Thyroid gland (tissue), 4 donors: Measurements from ENCODE around the gene ATP1A2. TPM values are rescaled to one million over a fixed set of nuclear protein-coding genes. Genes with fewer than 3 reads are reported as not detected.
A peak's percentile ranks its signal among the peaks of the same experiment; 100 is the strongest.
"Not testable (repeated sequence)": the region's sequence is repeated elsewhere in the genome, so short reads cannot be mapped to it uniquely, and the experiment has no call there.

Experiments
- DNase-seq, 2 donors: peaks; one replicate each; pipeline ENCODE4 v3.0.0-alpha.2; 2019
- H3K27ac ChIP-seq, 3 donors: fragments of 200-600 bp; sonication (generic); 1 replicate in 2 of 3; 2 replicates in 1 of 3; pipeline ENCODE4 v1.5.1; 2016 to 2019; ENCODE audit warnings: mild to moderate bottlenecking in 1 of 3, moderate library complexity in 1 of 3
- H3K27me3 ChIP-seq: fragments of 200-600 bp; sonication (generic); one replicate; pipeline ENCODE4 v1.5.1; 2019
- H3K36me3 ChIP-seq, 2 donors: fragments of 200-600 bp; sonication (generic); one replicate each; pipeline ENCODE4 v1.5.1; 2016 to 2019
- H3K4me1 ChIP-seq, 2 donors: fragments of 200-600 bp; sonication (generic); one replicate each; pipeline ENCODE4 v1.5.1; 2017 to 2019
- H3K4me3 ChIP-seq, 3 donors: fragments of 200-600 bp; sonication (generic); replicated peaks in 1 of 3; 1 replicate in 2 of 3; 2 replicates in 1 of 3; pipeline ENCODE4 v1.5.1; 2016; ENCODE audit warnings: mild to moderate bottlenecking in 1 of 3
- H3K9me3 ChIP-seq: fragments of 200-600 bp; sonication (generic); one replicate; pipeline ENCODE4 v1.5.1; 2017
- POLR2A ChIP-seq, 2 donors: fragments of 450-650 bp; IDR thresholded peaks; one replicate each; pipeline ENCODE4 v1.6.1; 2017; ENCODE audit warnings: antibody characterized with exemption in 2 of 2, mild to moderate bottlenecking in 2 of 2, moderate library complexity in 1 of 2
- WGBS, 2 donors: methylation state at CpG; one replicate each; pipeline ENCODE4 v1.1.5; 2017; 5-methylcytosine and 5-hydroxymethylcytosine counted together
- intact Hi-C: fragments of 100-400 bp; cut with DNase I; formaldehyde crosslinking; loops from one replicate; pipeline ENCODE4 v1.15.1; 2023
- total RNA-seq, 4 donors: library from RNA; depleted of rRNA; stranded (reverse); fragments of >200 nt; gene quantifications; one replicate each; pipeline ENCODE4 v1.2.3, GENCODE V29; 2016
- TF ChIP-seq, protein P1 (sequence below), 6 experiments: fragments of 200-600 bp in 3 of 6; fragments of 450-650 bp in 3 of 6; sonication (generic) in 3 of 6; IDR thresholded peaks; one replicate each; pipeline ENCODE4 v1.5.1; 2016 to 2019; ENCODE audit warnings: antibody characterized with exemption in 6 of 6, mild to moderate bottlenecking in 2 of 6, inconsistent platforms in 1 of 6, moderate library complexity in 1 of 6

ATP1A2 gene
- total RNA-seq, 4 donors from 2014 or later = 1.1 to 4.2 (median 2.6) TPM

DNA sequence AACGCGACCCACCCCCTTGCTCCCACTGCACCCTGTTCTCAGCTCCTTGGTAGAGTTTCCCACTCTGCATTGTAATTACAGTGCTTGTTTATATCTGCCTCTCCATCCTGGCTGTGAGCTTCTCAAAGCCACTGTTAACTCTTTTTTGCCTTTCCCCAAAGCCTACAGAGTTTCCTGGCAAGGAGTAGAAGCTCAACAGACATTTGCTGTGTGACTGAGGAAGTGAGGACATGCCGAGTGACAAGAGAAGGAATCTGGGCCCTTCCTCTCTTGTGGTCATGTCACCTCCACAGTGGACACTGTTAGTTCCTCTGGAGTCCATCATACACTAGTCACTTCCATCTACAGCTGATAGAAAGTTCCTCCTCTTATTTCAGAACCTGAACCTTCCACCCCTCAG, 11.1 kb upstream of the ATP1A2 start:
- 49 to 56% methylated on average over 3 of the region's 3 CpGs for WGBS, 2 donors
- Histone ChIP-seq H3K36me3 (no peaks in the 10 kb centered on the region), H3K4me3 (no peak overlapping the region), H3K27me3 (no peaks in the 10 kb centered on the region), H3K9me3 (no peaks in the 10 kb centered on the region), H3K4me1 (peaks cover 17 to 36% of the 10 kb centered on the region in 2 donors), H3K27ac (no peak overlapping the region)
- intact Hi-C loops = loop anchor here (5.0 to 10.0 kb wide), 2 partner anchors 88 to 150 kb away; partner anchors contain the start of gene CASQ1
- DNase-seq = no peak
- no peak for TF ChIP-seq POLR2A (IDR thresholded peaks at IDR 0.05)
- TF ChIP-seq, protein P1, sequence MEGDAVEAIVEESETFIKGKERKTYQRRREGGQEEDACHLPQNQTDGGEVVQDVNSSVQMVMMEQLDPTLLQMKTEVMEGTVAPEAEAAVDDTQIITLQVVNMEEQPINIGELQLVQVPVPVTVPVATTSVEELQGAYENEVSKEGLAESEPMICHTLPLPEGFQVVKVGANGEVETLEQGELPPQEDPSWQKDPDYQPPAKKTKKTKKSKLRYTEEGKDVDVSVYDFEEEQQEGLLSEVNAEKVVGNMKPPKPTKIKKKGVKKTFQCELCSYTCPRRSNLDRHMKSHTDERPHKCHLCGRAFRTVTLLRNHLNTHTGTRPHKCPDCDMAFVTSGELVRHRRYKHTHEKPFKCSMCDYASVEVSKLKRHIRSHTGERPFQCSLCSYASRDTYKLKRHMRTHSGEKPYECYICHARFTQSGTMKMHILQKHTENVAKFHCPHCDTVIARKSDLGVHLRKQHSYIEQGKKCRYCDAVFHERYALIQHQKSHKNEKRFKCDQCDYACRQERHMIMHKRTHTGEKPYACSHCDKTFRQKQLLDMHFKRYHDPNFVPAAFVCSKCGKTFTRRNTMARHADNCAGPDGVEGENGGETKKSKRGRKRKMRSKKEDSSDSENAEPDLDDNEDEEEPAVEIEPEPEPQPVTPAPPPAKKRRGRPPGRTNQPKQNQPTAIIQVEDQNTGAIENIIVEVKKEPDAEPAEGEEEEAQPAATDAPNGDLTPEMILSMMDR (IDR thresholded peaks at IDR 0.05) = no peak

DNA sequence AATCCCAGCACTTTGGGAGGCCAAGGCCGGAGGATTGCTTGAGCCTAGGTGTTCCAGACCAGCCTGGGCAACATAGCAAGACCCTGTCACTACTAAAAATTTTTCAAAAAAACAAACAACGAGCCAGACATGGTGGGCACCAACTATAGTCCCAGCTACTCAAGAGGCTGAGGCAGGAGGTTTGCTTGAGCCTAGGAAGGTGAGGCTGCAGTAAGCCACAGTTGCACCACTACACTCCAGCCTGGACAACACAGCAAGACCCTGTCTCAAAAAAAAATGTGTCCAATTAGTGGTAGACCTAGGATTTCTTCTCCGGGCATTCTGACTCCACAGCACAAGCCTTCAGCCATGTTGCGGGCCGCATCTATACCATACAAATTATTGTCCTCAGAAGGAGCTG, 10.4 kb upstream of the ATP1A2 start:
- H3K9me3 ChIP-seq = no peaks in the 10 kb centered on the region
- peaks cover 15 to 33% of the 10 kb centered on the region in 2 donors for H3K4me1 ChIP-seq
- TF ChIP-seq, protein P1 (IDR thresholded peaks at IDR 0.05) = no peak
- TF ChIP-seq POLR2A (IDR thresholded peaks at IDR 0.05) = no peak
- H3K36me3 ChIP-seq = no peaks in the 10 kb centered on the region
- H3K27ac ChIP-seq = no peak overlapping the region
- DNase-seq = no peak
- H3K4me3 ChIP-seq = no peak overlapping the region
- intact Hi-C loops = loop anchor here (10.0 kb wide), 1 partner anchor 150 kb away; no protein-coding TSS in a partner anchor
- 91 to 98% methylated on average over 5 of the region's 5 CpGs for WGBS, 2 donors
- no peaks in the 10 kb centered on the region for H3K27me3 ChIP-seq

DNA sequence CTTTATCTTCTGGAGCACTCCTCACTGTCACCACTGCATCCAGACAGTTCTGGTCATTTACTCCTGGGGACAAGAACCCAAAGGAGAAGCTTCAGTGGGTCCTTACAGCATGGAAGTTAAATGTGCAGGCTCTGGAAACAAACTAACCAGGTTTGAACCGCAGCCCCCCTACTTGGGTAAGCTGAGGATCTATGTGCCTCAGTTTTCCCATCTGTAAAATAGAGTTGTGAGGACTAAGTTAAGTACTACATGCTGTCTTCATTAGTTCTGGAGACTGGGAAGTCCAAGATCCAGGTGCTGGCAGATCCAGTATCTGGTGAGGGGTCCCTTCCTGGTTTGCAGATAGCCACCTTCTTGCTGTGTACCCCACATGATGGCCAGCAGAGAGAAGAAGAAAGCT, 8.0 kb upstream of the ATP1A2 start:
- intact Hi-C loops = loop anchor here (10.0 kb wide), 1 partner anchor 147 kb away; no protein-coding TSS in a partner anchor
- DNase-seq = no peak
- 94 to 100% methylated on average over 1 of the region's 1 CpG for WGBS, 2 donors
- H3K9me3 ChIP-seq = no peaks in the 10 kb centered on the region
- H3K27ac ChIP-seq = no peak overlapping the region
- no peaks in the 10 kb centered on the region for H3K27me3 ChIP-seq
- H3K4me1 ChIP-seq = peaks cover 4 to 13% of the 10 kb centered on the region in 2 donors
- no peaks in the 10 kb centered on the region for H3K36me3 ChIP-seq
- H3K4me3 ChIP-seq = no peak overlapping the region
- TF ChIP-seq, protein P1 (IDR thresholded peaks at IDR 0.05) = no peak
- TF ChIP-seq POLR2A (IDR thresholded peaks at IDR 0.05) = no peak

DNA sequence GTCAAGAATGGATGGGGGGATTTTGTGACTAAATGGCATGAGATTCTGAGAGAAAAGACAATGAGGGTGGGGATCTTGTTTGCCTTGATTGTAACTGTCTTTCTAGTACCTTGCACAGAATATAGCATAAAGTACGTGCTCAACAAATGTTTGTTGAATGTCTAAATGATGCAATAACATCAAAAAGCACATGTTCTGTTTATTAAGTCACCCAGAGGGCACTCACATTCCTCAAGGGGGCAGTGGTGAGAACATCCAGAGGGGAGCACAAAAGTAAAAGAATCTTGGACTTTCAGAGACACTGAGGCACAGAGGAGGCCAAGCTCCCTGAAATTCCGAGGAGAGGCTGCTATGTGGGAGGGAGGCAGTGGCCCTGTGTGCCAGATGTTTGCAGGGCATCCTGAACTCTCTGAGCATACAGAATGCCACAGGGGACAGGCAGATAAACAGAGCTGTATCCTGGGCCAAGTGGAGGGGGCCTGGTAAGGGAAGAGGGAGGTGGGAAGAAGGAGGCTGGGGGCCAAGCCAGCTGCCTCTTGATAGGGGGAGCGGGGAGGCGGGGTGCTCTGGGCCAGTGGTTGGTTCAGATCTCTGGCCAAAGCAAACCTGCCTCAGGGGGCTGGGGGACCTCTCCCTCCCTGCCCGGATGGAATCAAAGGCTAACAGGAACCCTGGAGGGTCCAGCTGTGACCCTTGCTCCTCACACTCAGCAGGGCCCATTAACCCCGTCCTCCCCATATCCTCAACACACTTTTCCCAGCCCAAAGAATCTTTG, 6.5 kb upstream of the ATP1A2 start:
- H3K4me3 ChIP-seq = no peak overlapping the region
- H3K27me3 ChIP-seq = no peaks in the 10 kb centered on the region
- intact Hi-C loops = loop anchor here (10.0 kb wide), 1 partner anchor 146 kb away; no protein-coding TSS in a partner anchor
- no peak for TF ChIP-seq POLR2A (IDR thresholded peaks at IDR 0.05)
- TF ChIP-seq, protein P1 (IDR thresholded peaks at IDR 0.05) = peak in 4 of 6 experiments; percentile 23 to 49 (median 31)
- peak; percentile 26 to 44 for DNase-seq
- H3K4me1 ChIP-seq = peaks cover 0 to 5% of the 10 kb centered on the region in 2 donors
- no peaks in the 10 kb centered on the region for H3K36me3 ChIP-seq
- 43 to 48% methylated on average over 5 to 6 of the region's 6 CpGs for WGBS, 2 donors
- H3K27ac ChIP-seq = no peak overlapping the region
- no peaks in the 10 kb centered on the region for H3K9me3 ChIP-seq

DNA sequence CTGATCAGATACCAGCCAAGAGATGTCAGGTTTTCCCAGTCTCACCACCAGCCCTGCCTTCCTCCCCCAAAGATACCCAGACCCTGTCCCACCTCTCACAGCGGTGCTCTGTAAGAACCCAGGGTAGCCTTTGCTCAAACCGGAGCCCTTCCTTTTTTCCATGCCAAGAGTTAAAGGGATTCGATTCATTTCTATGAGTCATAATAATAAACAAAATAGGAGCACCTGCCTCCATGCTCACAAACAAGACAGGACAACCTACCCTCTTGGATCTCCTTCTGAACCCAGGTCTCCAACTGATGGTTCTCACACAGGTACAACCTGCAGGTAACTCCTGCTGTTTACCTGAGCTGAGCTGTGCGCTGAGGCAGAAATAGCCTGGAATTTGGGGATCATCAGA, 5.9 kb upstream of the ATP1A2 start:
- H3K9me3 ChIP-seq = no peaks in the 10 kb centered on the region
- no peaks in the 10 kb centered on the region for H3K4me1 ChIP-seq
- no peak for DNase-seq
- no peak overlapping the region for H3K4me3 ChIP-seq
- no peak overlapping the region for H3K27ac ChIP-seq
- no peaks in the 10 kb centered on the region for H3K36me3 ChIP-seq
- TF ChIP-seq, protein P1 (IDR thresholded peaks at IDR 0.05) = no peak
- TF ChIP-seq POLR2A (IDR thresholded peaks at IDR 0.05) = no peak
- H3K27me3 ChIP-seq = no peaks in the 10 kb centered on the region
- intact Hi-C loops = loop anchor here (10.0 kb wide), 1 partner anchor 145 kb away; no protein-coding TSS in a partner anchor
- WGBS, 2 donors = 67 to 77% methylated on average over 4 of the region's 4 CpGs

DNA sequence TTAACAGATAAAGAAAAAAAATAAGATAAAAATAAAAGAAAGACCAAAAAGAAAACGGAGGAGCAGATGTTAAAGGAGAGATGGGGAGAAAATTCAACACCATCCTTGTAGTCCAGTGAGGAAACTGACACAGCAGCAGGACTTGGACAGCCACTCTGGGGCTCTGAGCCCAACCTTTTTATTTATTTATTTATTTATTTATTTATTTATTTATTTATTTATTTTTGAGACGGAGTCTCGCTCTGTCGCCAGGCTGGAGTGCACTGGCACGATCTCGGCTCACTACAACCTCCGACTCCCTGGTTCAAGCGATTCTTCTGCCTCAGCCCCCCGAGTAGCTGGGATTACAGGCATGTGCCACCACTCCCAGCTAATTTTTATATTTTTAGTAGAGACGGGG, 4.1 kb upstream of the ATP1A2 start:
- H3K27me3 ChIP-seq, intact Hi-C loops, H3K4me3 ChIP-seq, H3K36me3 ChIP-seq, H3K27ac ChIP-seq, H3K9me3 ChIP-seq, H3K4me1 ChIP-seq, DNase-seq: not testable (repeated sequence)
- WGBS, 2 donors = 94 to 95% methylated on average over 10 of the region's 10 CpGs
